Colonic mucosa (tissue), 4 donors: ENCODE data around the gene TMEM63A. TPM values are rescaled to one million over a fixed set of nuclear protein-coding genes. Genes with fewer than 3 reads are reported as not detected.

ENCODE experiments used
- DNase-seq: peaks from one replicate; pipeline ENCODE4 v3.0.0-alpha.2; 2020
- H3K27ac ChIP-seq: fragments of 200-600 bp; one replicate; pipeline ENCODE4 v1.8.0; 2021
- H3K27me3 ChIP-seq: fragments of 200-600 bp; one replicate; pipeline ENCODE4 v1.8.0; 2021
- H3K36me3 ChIP-seq: fragments of 200-600 bp; one replicate; pipeline ENCODE4 v1.8.0; 2021
- H3K4me1 ChIP-seq: fragments of 200-600 bp; one replicate; pipeline ENCODE4 v1.8.0; 2021; ENCODE audit warnings: mild to moderate bottlenecking
- H3K4me3 ChIP-seq: fragments of 200-600 bp; one replicate; pipeline ENCODE4 v1.8.0; 2021
- H3K9ac ChIP-seq, 2 donors: one replicate each; pipeline ENCODE4 v1.7.0; 2013; ENCODE audit warnings: control low read depth in 2 of 2, low read depth in 2 of 2, low read length in 2 of 2
- H3K9me3 ChIP-seq: fragments of 200-600 bp; one replicate; pipeline ENCODE4 v1.8.0; 2021
- CTCF ChIP-seq: fragments of 200-600 bp; IDR thresholded peaks from one replicate; pipeline ENCODE4 v1.8.0; 2022; ENCODE audit warnings: antibody characterized with exemption, mild to moderate bottlenecking
- intact Hi-C: fragments of 100-400 bp; cut with DNase I; formaldehyde crosslinking; loops from one replicate; pipeline ENCODE4 v1.14.1; 2022
- total RNA-seq, 2 donors: library from RNA; stranded (reverse); fragmentation: NEBNext Ultra II Directional in 1 of 2; extraction: Animal tissue kit (Norgen Biotek cat#: 25700) in 1 of 2; gene quantifications; one replicate each; pipeline ENCODE4 v1.2.1, GENCODE V29; 2021
- donor health status: healthy.
- donor health status: DM: no; HTN: no; CAD: no.
- donor health status: DM: no; HTN: no; CAD: no.

Gene TMEM63A
- total RNA-seq, 2 donors from 2014 or later: 124 to 165 TPM

DNA sequence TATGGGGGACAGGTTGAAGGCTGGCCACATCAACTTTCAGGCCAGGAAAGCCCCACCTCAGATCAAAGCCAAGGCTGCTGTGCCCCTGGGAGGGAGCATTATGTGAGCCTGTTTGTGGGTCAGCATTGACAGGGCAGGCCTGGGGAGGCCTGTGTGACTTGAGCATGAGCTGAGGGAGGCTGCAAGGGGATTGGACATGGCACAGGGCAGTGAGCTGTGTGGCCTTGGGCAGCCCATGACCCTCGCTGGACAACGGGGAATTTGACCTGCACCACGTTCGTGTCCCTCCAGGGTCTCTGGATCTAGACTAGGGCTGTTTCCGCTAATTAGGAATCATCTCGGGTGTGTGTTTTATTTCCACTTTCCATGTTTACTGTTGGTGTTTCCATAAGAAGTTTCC is 24.3 kb upstream of the TMEM63A start:
- Histone ChIP-seq H3K4me3 (no peak overlapping the region), H3K27ac (no peak overlapping the region), H3K9me3 (no peaks in the 10 kb centered on the region), H3K9ac (no peak overlapping the region), H3K27me3 (no peaks in the 10 kb centered on the region), H3K36me3 (no peaks in the 10 kb centered on the region), H3K4me1 (peaks cover 7% of the 10 kb centered on the region)
- no peak for DNase-seq
- no peak for TF ChIP-seq CTCF
- intact Hi-C loops: no loop called here

GRCh38 chr1:225903623-225904022 is 21.4 kb upstream of the TMEM63A start:
- Histone ChIP-seq H3K9me3 (no peaks in the 10 kb centered on the region), H3K27ac (no peak overlapping the region), H3K4me1 (no peaks in the 10 kb centered on the region), H3K27me3 (no peaks in the 10 kb centered on the region), H3K4me3 (no peak overlapping the region), H3K36me3 (no peaks in the 10 kb centered on the region), H3K9ac (no peak overlapping the region)
- intact Hi-C loops: no loop called here
- DNase-seq: no peak
- TF ChIP-seq CTCF: no peak

DNA sequence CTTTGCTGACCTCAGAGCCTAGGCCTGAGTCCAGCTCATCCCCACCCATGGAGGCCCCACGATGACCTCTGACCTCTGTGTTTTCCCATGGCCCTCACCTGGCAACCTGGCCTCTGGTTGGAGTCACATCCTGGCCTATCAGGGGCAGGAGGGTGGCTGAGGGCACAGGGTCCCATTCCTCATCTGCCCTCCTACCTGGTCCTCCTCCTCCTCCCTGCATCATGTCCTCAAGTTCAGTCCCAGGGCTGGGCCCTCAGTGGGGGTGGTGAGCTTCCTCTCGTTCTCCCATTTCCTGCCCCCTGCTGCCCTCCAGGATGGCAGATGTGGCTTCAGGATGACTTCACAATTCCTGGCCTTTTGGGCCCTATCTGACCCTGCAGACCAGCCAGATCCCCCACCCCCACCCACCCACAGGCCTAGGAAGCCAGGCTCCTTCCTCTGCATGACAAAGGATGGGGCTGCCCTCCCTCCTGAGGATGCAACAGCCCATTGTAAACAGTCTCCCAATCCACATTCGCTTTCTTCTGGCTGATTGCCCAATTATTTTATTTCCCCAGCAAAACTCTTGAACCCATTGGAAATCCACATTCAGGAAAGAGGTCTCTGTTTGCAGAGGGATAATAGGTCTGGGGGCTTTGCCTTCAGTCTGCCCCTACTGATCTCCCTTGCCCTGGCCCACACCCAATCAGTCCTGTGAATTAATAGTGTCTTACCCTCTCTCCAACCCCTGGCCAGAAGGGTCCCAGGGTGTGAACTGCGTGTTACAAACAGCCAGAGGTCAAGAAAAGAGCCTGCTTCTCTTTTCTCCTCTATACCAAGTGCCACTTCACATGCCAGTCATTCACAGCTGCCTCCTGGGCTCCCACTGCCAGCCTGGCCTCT is 17.1 kb upstream of the TMEM63A start:
- no peaks in the 10 kb centered on the region for H3K27me3 ChIP-seq
- H3K4me1 ChIP-seq: no peaks in the 10 kb centered on the region
- no peak for DNase-seq
- no peak for TF ChIP-seq CTCF
- H3K9ac ChIP-seq: no peak overlapping the region
- H3K9me3 ChIP-seq: no peaks in the 10 kb centered on the region
- intact Hi-C loops: no loop called here
- H3K4me3 ChIP-seq: no peak overlapping the region
- H3K27ac ChIP-seq: no peak overlapping the region
- no peaks in the 10 kb centered on the region for H3K36me3 ChIP-seq

DNA sequence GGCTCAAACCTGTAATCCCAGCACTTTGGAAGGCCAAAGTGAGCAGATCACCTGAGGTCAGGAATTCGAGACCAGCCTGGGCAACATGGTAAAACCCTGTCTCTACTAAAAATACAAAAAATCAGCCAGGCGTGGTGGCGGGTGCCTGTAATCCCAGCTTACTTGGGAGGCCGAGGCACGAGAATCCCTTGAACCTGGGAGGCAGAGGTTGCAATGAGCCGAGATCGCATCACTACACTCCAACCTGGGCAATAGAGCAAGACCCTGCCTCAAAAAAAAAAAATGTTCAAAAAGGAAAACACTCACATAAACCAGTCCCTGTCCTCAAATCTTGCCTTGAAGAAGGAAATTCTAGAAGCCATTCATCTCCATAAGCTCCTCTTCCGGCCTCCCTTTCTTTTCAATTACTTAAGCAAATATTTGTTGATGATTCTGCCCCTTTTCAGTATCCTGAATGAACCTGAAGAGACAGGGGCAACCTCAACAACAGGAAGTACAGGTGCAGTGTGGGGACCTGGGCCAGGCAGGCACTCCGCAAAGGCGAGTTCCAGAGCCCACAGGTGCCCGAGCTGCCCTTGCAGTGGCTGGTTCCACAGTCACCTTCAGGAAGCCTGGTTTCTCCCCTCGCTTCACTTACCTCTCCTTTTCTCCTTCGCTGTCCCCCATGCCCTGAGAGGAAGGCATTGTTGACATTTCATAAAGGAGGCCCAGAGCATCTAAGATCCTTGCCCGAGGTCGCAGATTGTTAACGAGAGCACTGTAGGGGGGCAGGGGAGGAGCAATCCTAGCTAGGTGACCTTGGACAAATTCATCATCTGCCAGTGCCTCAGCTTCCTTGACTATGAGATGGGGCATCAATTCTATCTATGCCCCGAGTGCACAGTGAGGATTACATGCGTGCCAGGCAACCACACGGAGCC is 15.7 kb upstream of the TMEM63A start:
- Histone ChIP-seq H3K4me3 (no peak overlapping the region), H3K4me1 (no peaks in the 10 kb centered on the region), H3K9ac (peak overlapping the region in 1 of 2 donors; percentile 32), H3K36me3 (no peaks in the 10 kb centered on the region), H3K27ac (peak overlapping the region; percentile 75), H3K9me3 (no peaks in the 10 kb centered on the region), H3K27me3 (no peaks in the 10 kb centered on the region)
- TF ChIP-seq CTCF: no peak
- DNase-seq: peak; percentile 44
- intact Hi-C loops: no loop called here

DNA sequence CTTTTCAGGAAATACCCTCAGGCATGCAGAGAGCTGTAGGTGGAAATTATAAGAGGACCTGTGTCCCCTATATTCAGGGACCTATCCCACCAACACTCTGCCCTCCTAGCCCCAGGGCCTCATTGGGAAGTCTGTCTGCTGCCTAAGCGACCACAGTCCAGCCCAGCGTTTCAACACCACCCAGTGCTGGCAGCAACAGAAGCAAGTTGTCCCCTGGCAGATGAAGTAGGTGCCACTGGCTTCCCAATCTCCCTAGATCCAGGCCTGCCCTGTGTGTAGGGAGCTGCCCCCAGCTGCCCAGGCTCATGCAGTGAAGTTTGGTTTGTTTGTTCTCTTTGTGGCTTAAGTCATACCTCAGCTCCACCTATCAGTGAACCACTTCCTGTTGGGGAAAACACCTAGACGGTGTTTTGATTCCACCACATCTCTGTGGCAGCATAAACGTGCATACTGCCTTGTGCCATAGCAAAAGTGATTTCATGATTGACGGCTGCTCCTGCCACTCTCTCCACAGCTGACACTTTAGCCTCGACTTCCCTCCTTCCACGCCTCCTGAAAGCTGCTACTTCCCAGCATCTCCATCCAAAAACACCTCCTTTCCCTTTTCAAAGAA is 14.9 kb upstream of the TMEM63A start:
- no peaks in the 10 kb centered on the region for H3K36me3 ChIP-seq
- peak overlapping the region; percentile 75 for H3K27ac ChIP-seq
- peak; percentile 85 for DNase-seq
- H3K9me3 ChIP-seq: no peaks in the 10 kb centered on the region
- H3K9ac ChIP-seq: peak overlapping the region in 1 of 2 donors; percentile 65
- intact Hi-C loops: no loop called here
- H3K4me3 ChIP-seq: no peak overlapping the region
- no peaks in the 10 kb centered on the region for H3K27me3 ChIP-seq
- no peak for TF ChIP-seq CTCF
- no peaks in the 10 kb centered on the region for H3K4me1 ChIP-seq
